Measurements from ENCODE around the gene MAML3. TPM values are rescaled to one million over a fixed set of nuclear protein-coding genes. Genes with fewer than 3 reads are reported as not detected.
A peak's percentile ranks its signal among the peaks of the same experiment; 100 is the strongest.

Gene MAML3
- total RNA-seq, 1 experiment from 2014 or later, result 20.8 TPM

GRCh38 chr4:139908636-139909437 lies 245.1 kb downstream of the MAML3 start:
- H3K4me2 ChIP-seq (ENCODE audit: low read depth, low read length, poor library complexity, severe bottlenecking), result no peak overlapping the region
- H3K9ac ChIP-seq (ENCODE audit: low read length), result no peak overlapping the region
- H3K4me3 ChIP-seq (ENCODE audit: low read length), result no peak overlapping the region
- no peak overlapping the region for H2AFZ ChIP-seq (ENCODE audit: low read length)
- no peaks in the 10 kb centered on the region for H3K9me3 ChIP-seq (ENCODE audit: low read length)
- no peaks in the 10 kb centered on the region for H3K9me2 ChIP-seq (replicated peaks; ENCODE audit: insufficient read depth, low read length)
- H4K20me1 ChIP-seq (ENCODE audit: insufficient read depth, low read depth, low read length), result no peaks in the 10 kb centered on the region
- no peak overlapping the region for H3K27ac ChIP-seq (ENCODE audit: low read length)
- H3K36me3 ChIP-seq (ENCODE audit: insufficient read depth, low read length), result no peaks in the 10 kb centered on the region
- H3K4me1 ChIP-seq (ENCODE audit: low read length), result peaks cover 30% of the 10 kb centered on the region
- peaks cover 33% of the 10 kb centered on the region for H3K79me2 ChIP-seq (ENCODE audit: low read length)
- no peak for DNase-seq
- H3K27me3 ChIP-seq (ENCODE audit: low read length), result no peaks in the 10 kb centered on the region

GRCh38 chr4:139907001-139907809 lies 246.8 kb downstream of the MAML3 start:
- peak overlapping the region; percentile 35 for H3K4me2 ChIP-seq (ENCODE audit: low read depth, low read length, poor library complexity, severe bottlenecking)
- DNase-seq, result no peak
- no peaks in the 10 kb centered on the region for H3K9me3 ChIP-seq (ENCODE audit: low read length)
- no peak overlapping the region for H2AFZ ChIP-seq (ENCODE audit: low read length)
- H3K27ac ChIP-seq (ENCODE audit: low read length), result peak overlapping the region; percentile 19; the same call in 1 of the 2 replicates
- H3K9me2 ChIP-seq (replicated peaks; ENCODE audit: insufficient read depth, low read length), result no peaks in the 10 kb centered on the region
- H4K20me1 ChIP-seq (ENCODE audit: insufficient read depth, low read depth, low read length), result no peaks in the 10 kb centered on the region
- H3K4me1 ChIP-seq (ENCODE audit: low read length), result peaks cover 30% of the 10 kb centered on the region
- H3K9ac ChIP-seq (ENCODE audit: low read length), result no peak overlapping the region
- no peak overlapping the region for H3K4me3 ChIP-seq (ENCODE audit: low read length)
- H3K27me3 ChIP-seq (ENCODE audit: low read length), result no peaks in the 10 kb centered on the region
- H3K36me3 ChIP-seq (ENCODE audit: insufficient read depth, low read length), result no peaks in the 10 kb centered on the region
- H3K79me2 ChIP-seq (ENCODE audit: low read length), result peaks cover 45% of the 10 kb centered on the region

DNA sequence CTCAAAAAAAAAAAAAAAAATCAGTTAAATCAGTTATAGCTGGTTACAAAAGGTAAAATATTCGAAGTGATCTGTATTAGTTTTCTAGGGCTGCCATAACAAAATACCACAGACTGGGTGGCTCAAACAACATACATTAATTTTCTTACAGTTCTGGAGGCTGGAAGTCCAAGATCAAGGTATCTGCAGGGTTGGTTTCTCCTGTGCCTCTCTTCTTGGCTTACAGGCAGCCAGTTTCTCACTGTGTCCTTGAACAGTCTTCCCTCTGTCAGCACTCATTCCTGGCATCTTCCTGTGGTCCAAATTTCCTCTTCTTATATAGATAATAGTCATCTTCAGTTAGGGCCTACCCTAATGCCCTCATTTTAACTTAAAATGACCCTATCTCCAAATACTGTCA lies 248.5 kb downstream of the MAML3 start:
- Histone ChIP-seq H3K9me2 (replicated peaks; ENCODE audit: insufficient read depth, low read length) (no peaks in the 10 kb centered on the region), H3K27me3 (ENCODE audit: low read length) (no peaks in the 10 kb centered on the region), H4K20me1 (ENCODE audit: insufficient read depth, low read depth, low read length) (no peaks in the 10 kb centered on the region), H3K4me1 (ENCODE audit: low read length) (peaks cover 43% of the 10 kb centered on the region), H3K9me3 (ENCODE audit: low read length) (no peaks in the 10 kb centered on the region), H3K27ac (ENCODE audit: low read length) (no peak overlapping the region), H3K9ac (ENCODE audit: low read length) (no peak overlapping the region), H3K36me3 (ENCODE audit: insufficient read depth, low read length) (no peaks in the 10 kb centered on the region), H3K4me2 (ENCODE audit: low read depth, low read length, poor library complexity, severe bottlenecking) (no peak overlapping the region), H3K79me2 (ENCODE audit: low read length) (peaks cover 54% of the 10 kb centered on the region), H3K4me3 (ENCODE audit: low read length) (no peak overlapping the region), H2AFZ (ENCODE audit: low read length) (no peak overlapping the region)
- DNase-seq, result no peak

GRCh38 chr4:139904406-139904805 lies 249.6 kb downstream of the MAML3 start:
- Histone ChIP-seq H2AFZ (ENCODE audit: low read length) (no peak overlapping the region), H3K9me3 (ENCODE audit: low read length) (no peaks in the 10 kb centered on the region), H3K9me2 (replicated peaks; ENCODE audit: insufficient read depth, low read length) (no peaks in the 10 kb centered on the region), H3K4me1 (ENCODE audit: low read length) (peaks cover 52% of the 10 kb centered on the region), H3K9ac (ENCODE audit: low read length) (no peak overlapping the region), H3K27me3 (ENCODE audit: low read length) (no peaks in the 10 kb centered on the region), H3K27ac (ENCODE audit: low read length) (no peak overlapping the region), H3K4me2 (ENCODE audit: low read depth, low read length, poor library complexity, severe bottlenecking) (no peak overlapping the region), H3K4me3 (ENCODE audit: low read length) (no peak overlapping the region), H3K79me2 (ENCODE audit: low read length) (peaks cover 58% of the 10 kb centered on the region), H3K36me3 (ENCODE audit: insufficient read depth, low read length) (no peaks in the 10 kb centered on the region), H4K20me1 (ENCODE audit: insufficient read depth, low read depth, low read length) (no peaks in the 10 kb centered on the region)
- DNase-seq, result no peak

DNA sequence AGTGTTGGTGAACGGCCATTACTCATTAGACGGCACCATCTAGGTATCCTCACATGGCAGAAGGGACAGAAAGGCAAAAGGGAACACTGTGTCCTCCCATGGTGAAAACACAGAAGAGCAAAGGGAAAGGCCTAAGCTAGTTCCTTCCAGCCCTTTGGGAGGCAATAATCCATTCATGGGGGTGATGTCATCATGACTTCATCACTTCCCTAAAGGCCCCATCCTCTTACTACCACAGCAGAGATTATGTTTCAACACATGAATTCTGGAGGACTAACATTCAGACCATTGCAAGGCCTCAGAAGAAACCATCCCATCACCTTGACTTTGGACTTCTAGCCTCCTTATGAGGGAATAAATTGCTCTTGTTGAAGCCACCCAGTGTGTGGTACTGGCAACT lies 250.1 kb downstream of the MAML3 start:
- no peaks in the 10 kb centered on the region for H3K9me3 ChIP-seq (ENCODE audit: low read length)
- no peak overlapping the region for H3K27ac ChIP-seq (ENCODE audit: low read length)
- H2AFZ ChIP-seq (ENCODE audit: low read length), result no peak overlapping the region
- H3K9me2 ChIP-seq (replicated peaks; ENCODE audit: insufficient read depth, low read length), result no peaks in the 10 kb centered on the region
- no peak overlapping the region for H3K9ac ChIP-seq (ENCODE audit: low read length)
- peaks cover 55% of the 10 kb centered on the region for H3K4me1 ChIP-seq (ENCODE audit: low read length)
- no peaks in the 10 kb centered on the region for H3K27me3 ChIP-seq (ENCODE audit: low read length)
- no peak for DNase-seq
- H3K4me3 ChIP-seq (ENCODE audit: low read length), result no peak overlapping the region
- no peak overlapping the region for H3K4me2 ChIP-seq (ENCODE audit: low read depth, low read length, poor library complexity, severe bottlenecking)
- H3K36me3 ChIP-seq (ENCODE audit: insufficient read depth, low read length), result no peaks in the 10 kb centered on the region
- H3K79me2 ChIP-seq (ENCODE audit: low read length), result peaks cover 59% of the 10 kb centered on the region
- H4K20me1 ChIP-seq (ENCODE audit: insufficient read depth, low read depth, low read length), result no peaks in the 10 kb centered on the region

GRCh38 chr4:139902321-139903320 lies 251.4 kb downstream of the MAML3 start:
- H3K9ac ChIP-seq (ENCODE audit: low read length), result no peak overlapping the region
- H3K27ac ChIP-seq (ENCODE audit: low read length), result no peak overlapping the region
- H3K4me2 ChIP-seq (ENCODE audit: low read depth, low read length, poor library complexity, severe bottlenecking), result no peak overlapping the region
- peaks cover 59% of the 10 kb centered on the region; the same call in 1 of the 2 replicates for H3K79me2 ChIP-seq (ENCODE audit: low read length)
- no peaks in the 10 kb centered on the region for H3K9me3 ChIP-seq (ENCODE audit: low read length)
- H4K20me1 ChIP-seq (ENCODE audit: insufficient read depth, low read depth, low read length), result no peaks in the 10 kb centered on the region
- H3K36me3 ChIP-seq (ENCODE audit: insufficient read depth, low read length), result no peaks in the 10 kb centered on the region
- no peak overlapping the region for H2AFZ ChIP-seq (ENCODE audit: low read length)
- no peaks in the 10 kb centered on the region for H3K27me3 ChIP-seq (ENCODE audit: low read length)
- H3K4me3 ChIP-seq (ENCODE audit: low read length), result no peak overlapping the region
- no peaks in the 10 kb centered on the region for H3K9me2 ChIP-seq (replicated peaks; ENCODE audit: insufficient read depth, low read length)
- peaks cover 55% of the 10 kb centered on the region for H3K4me1 ChIP-seq (ENCODE audit: low read length)
- DNase-seq, result no peak

GRCh38 chr4:139901531-139902320 lies 252.3 kb downstream of the MAML3 start:
- no peak for DNase-seq
- H3K4me3 ChIP-seq (ENCODE audit: low read length), result no peak overlapping the region
- no peak overlapping the region for H3K27ac ChIP-seq (ENCODE audit: low read length)
- no peaks in the 10 kb centered on the region for H4K20me1 ChIP-seq (ENCODE audit: insufficient read depth, low read depth, low read length)
- no peaks in the 10 kb centered on the region for H3K36me3 ChIP-seq (ENCODE audit: insufficient read depth, low read length)
- no peaks in the 10 kb centered on the region for H3K9me3 ChIP-seq (ENCODE audit: low read length)
- no peak overlapping the region for H2AFZ ChIP-seq (ENCODE audit: low read length)
- no peak overlapping the region for H3K9ac ChIP-seq (ENCODE audit: low read length)
- peaks cover 53% of the 10 kb centered on the region; the same call in 1 of the 2 replicates for H3K79me2 ChIP-seq (ENCODE audit: low read length)
- peaks cover 46% of the 10 kb centered on the region for H3K4me1 ChIP-seq (ENCODE audit: low read length)
- H3K4me2 ChIP-seq (ENCODE audit: low read depth, low read length, poor library complexity, severe bottlenecking), result no peak overlapping the region
- H3K9me2 ChIP-seq (replicated peaks; ENCODE audit: insufficient read depth, low read length), result no peaks in the 10 kb centered on the region
- H3K27me3 ChIP-seq (ENCODE audit: low read length), result no peaks in the 10 kb centered on the region

All from Karpas-422 (cell line).